ENCODE results near the gene RHOJ. TPM values are rescaled to one million over a fixed set of nuclear protein-coding genes. Genes with fewer than 3 reads are reported as not detected.
A peak's percentile ranks its signal among the peaks of the same experiment; 100 is the strongest.

The RHOJ gene
- total RNA-seq, result not detected in 2 replicates
- total RNA-seq (2013), result 0.19 TPM
- not detected in 2 replicates for polyA plus RNA-seq
- polyA minus RNA-seq, result not detected in 2 replicates

- ATAC-seq (ENCODE audit: low read depth) (no peak), DNase-seq (no peak)
- Histone ChIP-seq H3K27ac (ENCODE audit: low read length in 2 of 2) (no peak within 1 kb of the TSS), H3K4me1 (ENCODE audit: control insufficient read depth in 2 of 2, insufficient read depth in 2 of 2, low read length in 2 of 2) (no peaks in the 10 kb centered on the region), H3K27me3 (replicated peaks in 1 of 4; ENCODE audit: control extremely low read depth in 1 of 4, control insufficient read depth in 3 of 4, insufficient read depth in 4 of 4, low read length in 3 of 4) (peaks cover 0 to 4% (median 2%) of the 10 kb centered on the region in 4 experiments), H3K79me2 (ENCODE audit: control insufficient read depth, insufficient read depth, low read length) (no peaks in the 10 kb centered on the region), H2AFZ (ENCODE audit: insufficient read depth, low read depth, low read length, poor library complexity, severe bottlenecking) (peak within 1 kb of the TSS; percentile 41), H3K4me3 (ENCODE audit: control extremely low read depth in 1 of 5, extremely low read depth in 1 of 5, insufficient read depth in 1 of 5, low read depth in 2 of 5, low read length in 4 of 5) (no peak within 1 kb of the TSS), H4K20me1 (ENCODE audit: control insufficient read depth, insufficient read depth, low read length, poor library complexity, severe bottlenecking) (no peaks in the 10 kb centered on the region), H3K36me3 (replicated peaks in 1 of 2; ENCODE audit: control extremely low read depth in 1 of 2, control insufficient read depth in 1 of 2, extremely low read depth in 1 of 2, insufficient read depth in 2 of 2, low read length in 1 of 2) (no peaks in the 10 kb centered on the region), H3K9ac (ENCODE audit: low read length) (no peak within 1 kb of the TSS), H3K4me2 (replicated peaks; ENCODE audit: low read depth, low read length, poor library complexity, severe bottlenecking) (no peak within 1 kb of the TSS), H3K9me3 (ENCODE audit: control extremely low read depth in 1 of 3, control insufficient read depth in 2 of 3, insufficient read depth in 1 of 3, low read length in 2 of 3) (no peaks in the 10 kb centered on the region)
- Mint-ChIP-seq H3K27ac (no peak within 1 kb of the TSS), H3K9me3 (ENCODE audit: insufficient read depth) (no peaks in the 10 kb centered on the region), H3K4me1 (no peaks in the 10 kb centered on the region), H3K4me3 (no peak within 1 kb of the TSS), H3K27me3 (peaks cover 8% of the 10 kb centered on the region)
- CTCF ChIA-PET, result no interaction called here
- intact Hi-C loops (cut with micrococcal nuclease), result no loop called here
- TF ChIP-seq CTCF (IDR thresholded peaks at IDR 0.05), result no peak
- POLR2A ChIA-PET, result no interaction called here
- 34% methylated on average over 14 of the region's 16 CpGs for WGBS (ENCODE audit: insufficient coverage)
Measured at GRCh38 chr14:63204407-63205043, at the start of gene RHOJ. RHOJ (plus strand) TSS chr14:63204443; CDS start chr14:63204870, 427 bp downstream.

- intact Hi-C loops (cut with micrococcal nuclease), result no loop called here
- no peak overlapping the region for H2AFZ ChIP-seq (ENCODE audit: insufficient read depth, low read depth, low read length, poor library complexity, severe bottlenecking)
- DNase-seq (no peak), ATAC-seq (ENCODE audit: low read depth) (no peak)
- H3K9ac ChIP-seq (ENCODE audit: low read length), result no peak overlapping the region
- no peak overlapping the region for H3K4me3 ChIP-seq (ENCODE audit: control extremely low read depth in 1 of 5, extremely low read depth in 1 of 5, insufficient read depth in 1 of 5, low read depth in 2 of 5, low read length in 4 of 5)
- Mint-ChIP-seq H3K4me1 (no peaks in the 10 kb centered on the region), H3K9me3 (ENCODE audit: insufficient read depth) (no peaks in the 10 kb centered on the region), H3K27ac (no peak overlapping the region), H3K4me3 (no peak overlapping the region), H3K27me3 (no peaks in the 10 kb centered on the region)
- no peaks in the 10 kb centered on the region for H3K36me3 ChIP-seq (replicated peaks in 1 of 2; ENCODE audit: control extremely low read depth in 1 of 2, control insufficient read depth in 1 of 2, extremely low read depth in 1 of 2, insufficient read depth in 2 of 2, low read length in 1 of 2)
- ChIA-PET POLR2A (no interaction called here), CTCF (no interaction called here)
- peaks cover 0 to 2% (median 0%) of the 10 kb centered on the region in 3 donors for H3K9me3 ChIP-seq (ENCODE audit: control extremely low read depth in 1 of 3, control insufficient read depth in 2 of 3, insufficient read depth in 1 of 3, low read length in 2 of 3)
- WGBS (ENCODE audit: insufficient coverage), result 90% methylated on average over 2 of the region's 5 CpGs
- H3K4me1 ChIP-seq (ENCODE audit: control insufficient read depth in 2 of 2, insufficient read depth in 2 of 2, low read length in 2 of 2), result no peaks in the 10 kb centered on the region
- no peak overlapping the region for H3K4me2 ChIP-seq (replicated peaks; ENCODE audit: low read depth, low read length, poor library complexity, severe bottlenecking)
- H4K20me1 ChIP-seq (ENCODE audit: control insufficient read depth, insufficient read depth, low read length, poor library complexity, severe bottlenecking), result no peaks in the 10 kb centered on the region
- H3K27ac ChIP-seq (ENCODE audit: low read length in 2 of 2), result no peak overlapping the region
- H3K27me3 ChIP-seq (replicated peaks in 1 of 4; ENCODE audit: control extremely low read depth in 1 of 4, control insufficient read depth in 3 of 4, insufficient read depth in 4 of 4, low read length in 3 of 4), result no peaks in the 10 kb centered on the region
- H3K79me2 ChIP-seq (ENCODE audit: control insufficient read depth, insufficient read depth, low read length), result no peaks in the 10 kb centered on the region
- TF ChIP-seq EZH2 (IDR thresholded peaks at IDR 0.05; ENCODE audit: borderline replicate concordance, insufficient read depth, low read depth, low read length, poor library complexity, severe bottlenecking) (no peak), CTCF (IDR thresholded peaks at IDR 0.05) (no peak)
Measured at GRCh38 chr14:63155511-63156185, 48.6 kb upstream of the RHOJ start.
